ENCODE measurements around the gene CDCA4. TPM values are rescaled to one million over a fixed set of nuclear protein-coding genes. Genes with fewer than 3 reads are reported as not detected.

CDCA4 gene
- polyA plus RNA-seq, 1 of the 3 experiments (the other 2 are of a cell fraction) = 26.8 TPM

GRCh38 chr14:104983231-104983721 lies 37.6 kb downstream of the CDCA4 start:
- H3K4me3 ChIP-seq (ENCODE audit: low read depth in 2 of 2, low read length in 1 of 2) = no peak overlapping the region
- H3K9ac ChIP-seq = no peak overlapping the region
- no peaks in the 10 kb centered on the region for H3K9me3 ChIP-seq
- H4K20me1 ChIP-seq (ENCODE audit: insufficient read depth) = no peaks in the 10 kb centered on the region
- H3K36me3 ChIP-seq (replicated peaks in 1 of 2; ENCODE audit: control insufficient read depth in 1 of 2, insufficient read depth in 2 of 2, low read length in 1 of 2) = no peaks in the 10 kb centered on the region
- 0 out of 2 replicates have a peak, but pooled peaks cover 10% of the 10 kb centered on the region for H3K79me2 ChIP-seq (ENCODE audit: insufficient read depth)
- POLR2A ChIA-PET = no interaction called here
- no peak for DNase-seq
- H3F3A ChIP-seq (replicated peaks; ENCODE audit: insufficient read depth) = peaks cover 8% of the 10 kb centered on the region
- no peaks in the 10 kb centered on the region for H3K27me3 ChIP-seq (ENCODE audit: insufficient read depth)
- H3K4me2 ChIP-seq = no peak overlapping the region
- no peak for TF ChIP-seq IRF3 (IDR thresholded peaks at IDR 0.05; ENCODE audit: low read depth, low read length)
- TF ChIP-seq MXI1 (IDR thresholded peaks at IDR 0.05; ENCODE audit: low read depth, low read length) = no peak
- CTCF ChIA-PET = interaction anchor here (0.7 to 5.8 kb wide), 4 partner anchors 8 to 62 kb away, joined by 3 to 37 read pairs (median 6); no protein-coding TSS in a partner anchor
- no peaks in the 10 kb centered on the region for H3K9me2 ChIP-seq
- no peak overlapping the region; a peak in 1 of 4 replicates for H3K27ac ChIP-seq (ENCODE audit: low read depth in 2 of 2, low read length in 1 of 2)
- 84% methylated on average over 5 of the region's 12 CpGs for WGBS (ENCODE audit: low lambda C conversion rate)
- peaks cover 3 to 73% of the 10 kb centered on the region in 2 experiments; a peak in 2 of 4 replicates for H3K4me1 ChIP-seq (ENCODE audit: control insufficient read depth in 1 of 2, insufficient read depth in 2 of 2, low read depth in 1 of 2, low read length in 1 of 2)
- H2AFZ ChIP-seq (ENCODE audit: low read depth) = no peak overlapping the region

- ChIA-PET POLR2A (no interaction called here), CTCF (interaction anchor here (0.7 to 5.8 kb wide), 3 partner anchors 13 to 62 kb away, joined by 3 to 37 read pairs (median 9); no protein-coding TSS in a partner anchor)
- H3K27me3 ChIP-seq (ENCODE audit: insufficient read depth) = no peaks in the 10 kb centered on the region
- H4K20me1 ChIP-seq (ENCODE audit: insufficient read depth) = no peaks in the 10 kb centered on the region
- no peak for DNase-seq
- H3K9me3 ChIP-seq = no peaks in the 10 kb centered on the region
- H2AFZ ChIP-seq (ENCODE audit: low read depth) = no peak overlapping the region
- no peak overlapping the region for H3K4me3 ChIP-seq (ENCODE audit: low read depth in 2 of 2, low read length in 1 of 2)
- WGBS (ENCODE audit: low lambda C conversion rate) = 88% methylated on average over 8 of the region's 10 CpGs
- no peaks in the 10 kb centered on the region for H3K9me2 ChIP-seq
- no peak overlapping the region for H3K4me2 ChIP-seq
- peaks cover 8% of the 10 kb centered on the region for H3F3A ChIP-seq (replicated peaks; ENCODE audit: insufficient read depth)
- peaks cover 3 to 73% of the 10 kb centered on the region in 2 experiments; a peak in 2 of 4 replicates for H3K4me1 ChIP-seq (ENCODE audit: control insufficient read depth in 1 of 2, insufficient read depth in 2 of 2, low read depth in 1 of 2, low read length in 1 of 2)
- peaks cover 12% of the 10 kb centered on the region; the same call in 1 of the 2 replicates for H3K79me2 ChIP-seq (ENCODE audit: insufficient read depth)
- no peak overlapping the region for H3K9ac ChIP-seq
- H3K36me3 ChIP-seq (replicated peaks in 1 of 2; ENCODE audit: control insufficient read depth in 1 of 2, insufficient read depth in 2 of 2, low read length in 1 of 2) = no peaks in the 10 kb centered on the region
- peak overlapping the region in 1 of 2 experiments; percentile 36; a peak in 1 of 4 replicates for H3K27ac ChIP-seq (ENCODE audit: low read depth in 2 of 2, low read length in 1 of 2)
- TF ChIP-seq POLR2AphosphoS5 (IDR thresholded peaks at IDR 0.05; ENCODE audit: low read depth, low read length) (no peak), RFX5 (IDR thresholded peaks at IDR 0.05; ENCODE audit: low read length) (no peak)
Measured at GRCh38 chr14:104982548-104983230, 38.2 kb downstream of the CDCA4 start.

GRCh38 chr14:104981699-104982541 lies 39.0 kb downstream of the CDCA4 start:
- Histone ChIP-seq H3K9ac (no peak overlapping the region), H3K27me3 (ENCODE audit: insufficient read depth) (no peaks in the 10 kb centered on the region), H3K4me1 (ENCODE audit: control insufficient read depth in 1 of 2, insufficient read depth in 2 of 2, low read depth in 1 of 2, low read length in 1 of 2) (peaks cover 3 to 75% of the 10 kb centered on the region in 2 experiments; a peak in 2 of 4 replicates), H3F3A (replicated peaks; ENCODE audit: insufficient read depth) (peaks cover 8% of the 10 kb centered on the region), H3K4me2 (no peak overlapping the region), H3K4me3 (ENCODE audit: low read depth in 2 of 2, low read length in 1 of 2) (no peak overlapping the region), H3K9me3 (no peaks in the 10 kb centered on the region), H4K20me1 (ENCODE audit: insufficient read depth) (no peaks in the 10 kb centered on the region), H3K36me3 (replicated peaks in 1 of 2; ENCODE audit: control insufficient read depth in 1 of 2, insufficient read depth in 2 of 2, low read length in 1 of 2) (no peaks in the 10 kb centered on the region), H2AFZ (ENCODE audit: low read depth) (no peak overlapping the region), H3K27ac (ENCODE audit: low read depth in 2 of 2, low read length in 1 of 2) (peak overlapping the region in 1 of 2 experiments; percentile 95; a peak in 1 of 4 replicates), H3K79me2 (ENCODE audit: insufficient read depth) (peaks cover 19% of the 10 kb centered on the region; the same call in 1 of the 2 replicates), H3K9me2 (no peaks in the 10 kb centered on the region)
- ChIA-PET CTCF (interaction anchor here (5.8 kb wide), 1 partner anchor 63 kb away, joined by 37 read pairs; no protein-coding TSS in a partner anchor), POLR2A (no interaction called here)
- TF ChIP-seq EZH2phosphoT487 (IDR thresholded peaks at IDR 0.05; ENCODE audit: borderline replicate concordance, low read depth) (no peak), GABPA (IDR thresholded peaks at IDR 0.05; ENCODE audit: low read depth) (no peak), TCF12 (IDR thresholded peaks at IDR 0.05) (no peak), CHD2 (IDR thresholded peaks at IDR 0.05; ENCODE audit: low read length, partially characterized antibody) (no peak), MAX (IDR thresholded peaks at IDR 0.05; ENCODE audit: low read depth) (no peak), RCOR1 (IDR thresholded peaks at IDR 0.05; ENCODE audit: low read length) (no peak), FOXM1 (IDR thresholded peaks at IDR 0.05; ENCODE audit: low read depth) (no peak), POLR2AphosphoS5 (IDR thresholded peaks at IDR 0.05; ENCODE audit: low read depth, low read length) (no peak), RXRA (IDR thresholded peaks at IDR 0.05; ENCODE audit: borderline replicate concordance, low read depth) (no peak)
- DNase-seq = no peak
- WGBS (ENCODE audit: low lambda C conversion rate) = 92% methylated on average over 9 of the region's 17 CpGs
